PFSK-1 (cell line): ENCODE measurements around the gene RPTOR.

Source experiments
- FOXP2 ChIP-seq: optimal IDR thresholded peaks from 2 replicates; pipeline ENCODE3; 2011; ENCODE audit warnings: borderline replicate concordance, control low read depth, inconsistent platforms; ENCODE audit not compliant: insufficient read depth; ENCODE audit errors: extremely low read length, extremely low read depth
- POLR2AphosphoS5 ChIP-seq: IDR thresholded peaks from 2 replicates; pipeline ENCODE4 v1.6.1; 2012; ENCODE audit warnings: low read depth, mild to moderate bottlenecking, control low read depth, low read length, moderate library complexity
- REST ChIP-seq, 2 experiments: IDR thresholded peaks; 2 replicates each; pipeline versions ENCODE4 v1.6.1 to v1.8.0; 2011 to 2012; ENCODE audit warnings: low read depth in 2 of 2, low read length in 2 of 2, control low read depth in 1 of 2, inconsistent platforms in 1 of 2, mild to moderate bottlenecking in 1 of 2, moderate library complexity in 1 of 2; ENCODE audit not compliant: insufficient read depth in 1 of 2
- SIN3A ChIP-seq: IDR thresholded peaks from 2 replicates; pipeline ENCODE4 v1.6.1; 2012; ENCODE audit warnings: mild to moderate bottlenecking, low read length, moderate library complexity, borderline replicate concordance; ENCODE audit not compliant: insufficient read depth
- TAF1 ChIP-seq: IDR thresholded peaks from 2 replicates; pipeline ENCODE4 v1.6.1; 2012; ENCODE audit warnings: low read length, control low read depth, borderline replicate concordance; ENCODE audit not compliant: insufficient read depth

RPTOR gene

GRCh38 chr17:80740141-80740540 is 195.5 kb downstream of the RPTOR start:
- no peak for TF ChIP-seq POLR2AphosphoS5
- TF ChIP-seq TAF1 = no peak
- TF ChIP-seq SIN3A = no peak
- TF ChIP-seq FOXP2 = no peak
- TF ChIP-seq REST (IDR thresholded peaks at IDR 0.05; ENCODE audit: insufficient read depth in 1 of 2, low read depth in 2 of 2, low read length in 2 of 2) = no peak

- no peak for TF ChIP-seq FOXP2
Observed at GRCh38 chr17:80742091-80742490, 197.5 kb downstream of the RPTOR start.

- TF ChIP-seq SIN3A (no peak), REST (IDR thresholded peaks at IDR 0.05; ENCODE audit: insufficient read depth in 1 of 2, low read depth in 2 of 2, low read length in 2 of 2) (no peak), TAF1 (no peak), FOXP2 (no peak), POLR2AphosphoS5 (no peak)
Observed at GRCh38 chr17:80742581-80743180, 198.0 kb downstream of the RPTOR start.

- no peak for TF ChIP-seq REST (IDR thresholded peaks at IDR 0.05; ENCODE audit: insufficient read depth in 1 of 2, low read depth in 2 of 2, low read length in 2 of 2)
Observed at GRCh38 chr17:80743181-80743771, 198.6 kb downstream of the RPTOR start.

GRCh38 chr17:80745183-80745582 is 200.5 kb downstream of the RPTOR start:
- TF ChIP-seq REST (IDR thresholded peaks at IDR 0.05; ENCODE audit: insufficient read depth in 1 of 2, low read depth in 2 of 2, low read length in 2 of 2) (no peak), FOXP2 (no peak), POLR2AphosphoS5 (no peak), SIN3A (no peak), TAF1 (no peak)
